ENCODE data around the gene BRINP3.

The BRINP3 gene

DNA sequence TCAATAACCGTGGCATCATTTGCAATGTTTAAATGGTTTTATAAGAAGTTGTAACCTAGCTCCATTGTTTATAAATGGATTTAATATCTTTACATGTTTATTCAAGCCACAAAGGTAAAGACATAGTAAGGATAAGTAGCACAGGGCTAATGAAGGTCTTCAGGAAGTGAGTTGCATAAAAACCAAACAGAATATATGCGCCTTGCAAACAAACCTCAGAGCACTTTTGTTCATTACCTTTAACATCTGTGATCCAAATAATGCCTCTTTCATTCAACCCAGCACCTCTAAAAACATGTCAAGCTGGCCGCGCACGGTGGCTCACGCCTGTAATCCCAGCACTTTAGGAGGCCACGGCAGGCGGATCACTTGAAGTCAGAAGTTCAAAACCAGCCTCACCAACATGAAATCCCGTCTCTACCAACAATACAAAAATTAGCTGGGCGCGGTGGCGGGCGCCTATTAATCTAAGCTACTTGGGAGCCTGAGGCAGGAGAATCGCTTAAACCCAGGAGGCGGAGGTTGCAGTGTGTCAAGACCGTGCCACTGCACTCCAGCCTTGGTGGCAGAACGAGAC, 25.3 kb downstream of the BRINP3 start:
- no peak for DNase-seq (ENCODE audit: low read depth)

DNA sequence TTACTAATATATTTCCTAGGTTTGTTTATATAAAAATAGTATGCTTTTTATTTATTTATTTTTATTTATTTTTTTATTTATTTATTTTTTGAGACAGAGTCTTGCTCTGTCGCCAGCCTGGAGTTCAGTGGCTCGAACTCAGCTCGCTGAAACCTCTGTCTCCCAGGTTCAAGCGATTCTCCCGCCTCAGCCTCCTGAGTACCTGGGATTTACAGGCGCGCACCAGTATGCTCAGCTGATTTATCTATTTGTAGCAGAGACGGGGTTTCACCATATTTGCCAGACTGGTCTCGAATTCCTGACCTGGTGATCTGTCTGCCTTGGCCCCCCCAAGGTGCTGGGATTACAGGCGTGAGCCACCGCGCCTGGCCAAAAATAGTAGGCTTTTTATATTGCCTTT, 33.2 kb downstream of the BRINP3 start:
- DNase-seq (ENCODE audit: low read depth), result no peak

DNA sequence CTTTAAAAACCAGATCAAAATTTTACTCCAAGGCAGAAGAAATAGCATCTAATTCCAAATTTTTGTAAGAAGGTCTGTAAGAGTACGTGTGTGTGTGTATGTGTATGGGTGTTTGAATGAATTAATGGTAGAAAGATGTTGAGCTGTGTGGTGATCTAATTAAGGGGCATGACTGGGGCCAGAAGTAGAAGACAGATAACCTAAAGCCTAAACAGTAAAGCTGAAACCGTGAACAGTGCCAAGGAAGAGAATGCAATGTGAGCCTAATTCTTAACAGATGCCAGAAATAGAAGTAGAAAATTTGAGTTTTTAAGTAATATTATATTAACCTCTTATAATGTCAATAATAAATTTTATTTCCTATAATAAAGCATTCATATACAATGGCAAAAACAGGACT, 38.2 kb downstream of the BRINP3 start:
- no peak for DNase-seq (ENCODE audit: low read depth)

- DNase-seq (ENCODE audit: low read depth), result no peak
These were observed 41.0 kb downstream of the BRINP3 start for GRCh38 chr1:190436615-190437014.

DNA sequence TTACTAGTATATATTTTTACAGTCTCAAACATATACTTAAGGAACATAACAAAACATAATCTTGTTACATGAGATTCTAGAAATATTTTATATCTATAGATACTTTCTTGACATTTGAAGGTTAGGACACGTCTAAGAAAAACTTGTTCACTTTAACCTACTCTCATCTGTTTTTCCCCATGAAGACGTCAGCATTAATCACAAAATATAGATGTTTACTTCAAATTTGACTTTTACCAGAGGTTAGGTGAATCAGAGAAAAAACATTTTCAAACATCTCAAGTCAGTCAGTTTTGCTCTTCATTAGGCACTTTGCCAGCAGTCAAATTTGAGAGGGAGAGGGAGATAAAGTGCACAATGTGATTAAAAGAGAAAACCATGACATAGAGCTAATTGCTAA, 47.7 kb downstream of the BRINP3 start:
- DNase-seq (ENCODE audit: low read depth), result no peak

- no peak for DNase-seq (ENCODE audit: low read depth)
These were observed 48.5 kb downstream of the BRINP3 start for GRCh38 chr1:190429141-190429540.

DNA sequence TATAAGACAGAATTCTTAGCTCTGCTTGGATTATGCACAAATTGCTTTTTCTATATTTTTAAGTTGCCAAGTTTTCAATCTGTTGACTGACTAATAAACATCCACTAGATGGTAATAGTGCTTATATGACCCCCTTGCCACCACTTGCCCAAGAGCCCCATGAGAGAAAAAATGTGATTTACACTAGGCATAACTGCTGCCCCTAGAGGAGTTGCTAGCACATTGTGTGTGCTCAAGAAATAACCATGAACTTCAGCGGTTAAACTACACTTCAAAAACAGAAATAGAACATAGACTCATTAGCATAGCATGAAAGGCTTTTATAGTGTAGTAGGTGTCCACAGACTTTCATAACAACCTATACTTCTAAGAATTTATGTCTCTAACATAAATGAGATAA, 61.4 kb downstream of the BRINP3 start:
- DNase-seq (ENCODE audit: low read depth), result no peak

DNA sequence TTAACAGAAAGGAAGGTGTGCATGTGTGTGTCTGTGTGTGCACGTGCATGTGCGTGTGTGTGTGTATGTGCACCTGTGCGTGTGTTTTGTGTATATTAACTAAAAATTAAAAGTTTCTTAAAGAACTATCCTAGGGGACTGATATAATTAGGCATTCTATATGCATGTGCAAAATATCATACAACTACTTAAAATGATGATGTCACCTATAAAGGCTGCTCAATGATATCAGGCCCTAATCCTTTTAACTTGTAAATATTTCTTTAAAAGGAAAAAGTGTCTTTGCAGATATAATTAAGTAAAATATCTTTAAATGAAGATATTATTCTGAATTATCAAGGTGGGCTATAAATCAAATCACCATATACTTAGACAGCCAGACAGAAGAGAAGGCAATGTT, 64.5 kb downstream of the BRINP3 start:
- no peak for DNase-seq (ENCODE audit: low read depth)

DNA sequence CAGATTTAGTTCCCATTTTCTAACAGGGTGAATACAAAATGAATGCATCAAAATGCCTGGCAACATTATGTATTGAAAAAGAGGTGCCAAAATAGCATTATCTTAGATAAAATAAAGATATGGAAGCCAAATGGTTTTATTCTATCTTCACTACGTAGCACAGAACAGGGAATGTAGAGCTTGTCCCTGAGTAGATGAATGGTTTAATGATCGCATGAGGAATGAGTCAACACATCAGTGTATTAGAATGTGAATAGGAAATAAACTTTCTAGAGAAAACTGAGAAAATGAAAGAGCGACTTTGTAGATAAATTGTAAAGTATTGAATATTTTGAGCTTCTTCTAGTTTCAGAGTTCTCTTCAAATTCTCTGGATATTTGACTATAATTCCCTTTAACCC, 74.3 kb downstream of the BRINP3 start:
- no peak for DNase-seq (ENCODE audit: low read depth)

DNA sequence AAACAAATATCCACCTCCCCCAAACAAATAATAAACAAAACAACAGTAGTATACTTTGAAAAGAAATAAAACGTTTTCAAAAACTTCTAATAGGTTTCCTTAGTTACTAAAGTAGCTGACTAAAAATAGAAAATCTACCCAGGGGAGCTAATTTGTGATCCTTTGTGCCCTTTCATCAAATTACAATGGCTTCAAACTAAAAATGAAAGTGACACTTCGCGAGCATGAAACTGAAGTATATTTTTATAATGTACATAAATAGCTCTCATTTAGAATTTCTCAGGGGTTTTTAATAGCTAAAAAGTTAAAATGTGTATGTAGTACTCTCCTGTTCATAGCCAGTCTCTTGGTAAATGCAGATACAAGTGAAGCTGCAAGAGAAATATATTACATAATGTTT, 78.4 kb downstream of the BRINP3 start:
- no peak for DNase-seq (ENCODE audit: low read depth)

- DNase-seq (ENCODE audit: low read depth), result no peak
These were observed 86.1 kb downstream of the BRINP3 start for GRCh38 chr1:190391582-190391981.

DNA sequence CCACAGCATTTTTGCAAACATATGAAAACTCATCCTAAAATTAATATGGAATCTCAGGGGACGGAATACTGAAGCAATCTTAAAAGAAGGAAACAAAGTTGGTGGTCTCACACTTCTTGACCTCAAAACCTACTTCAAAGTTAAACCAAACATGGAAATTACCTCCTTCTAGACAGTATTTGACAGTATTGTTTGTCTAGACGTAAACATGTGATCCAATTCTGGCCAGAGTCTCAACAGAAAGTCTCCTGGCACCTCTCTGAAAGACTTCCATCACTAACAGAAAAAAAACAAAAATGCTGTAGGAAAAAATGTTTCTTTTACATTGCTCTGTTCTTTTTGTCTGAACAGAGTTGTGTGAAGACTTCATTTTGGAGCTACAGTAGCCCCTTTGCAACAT, 99.7 kb downstream of the BRINP3 start:
- DNase-seq (ENCODE audit: low read depth), result no peak

DNA sequence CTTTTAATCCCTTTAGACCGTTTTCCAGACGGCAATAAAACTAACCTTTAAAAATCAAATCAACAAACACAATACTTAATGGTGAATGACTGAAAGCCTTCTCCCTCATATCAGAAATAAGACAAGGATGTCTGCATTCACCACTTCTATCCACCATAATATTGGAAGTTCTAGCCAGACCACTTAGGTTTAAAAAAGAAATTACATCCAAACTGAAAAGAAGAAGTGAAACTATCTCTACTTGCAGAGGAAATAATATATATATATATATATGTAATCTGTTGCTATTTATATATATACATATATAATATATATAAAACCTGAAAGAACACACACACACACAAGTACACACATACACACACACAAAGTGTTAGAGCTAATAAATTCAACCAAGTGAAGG, 100.4 kb downstream of the BRINP3 start:
- DNase-seq (ENCODE audit: low read depth), result no peak

DNA sequence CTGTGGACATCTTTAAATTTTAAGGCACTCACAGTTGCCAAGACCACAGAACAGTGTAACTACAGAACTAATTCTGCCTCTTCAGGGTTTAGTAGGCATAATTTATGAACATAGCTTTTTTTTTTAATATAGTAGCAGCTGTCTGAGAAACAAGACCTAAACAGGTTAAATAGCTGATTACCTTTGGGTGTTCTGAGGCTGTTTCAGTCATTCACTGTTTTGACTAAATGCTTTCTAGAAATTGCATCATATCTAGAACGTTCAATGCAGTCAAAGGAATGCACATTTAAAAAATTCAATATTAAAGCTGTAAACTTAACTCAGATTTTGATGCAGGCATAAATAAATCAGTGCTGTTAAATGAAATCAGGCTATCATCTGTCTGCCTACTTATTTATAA, 101.6 kb downstream of the BRINP3 start:
- no peak for DNase-seq (ENCODE audit: low read depth)

DNA sequence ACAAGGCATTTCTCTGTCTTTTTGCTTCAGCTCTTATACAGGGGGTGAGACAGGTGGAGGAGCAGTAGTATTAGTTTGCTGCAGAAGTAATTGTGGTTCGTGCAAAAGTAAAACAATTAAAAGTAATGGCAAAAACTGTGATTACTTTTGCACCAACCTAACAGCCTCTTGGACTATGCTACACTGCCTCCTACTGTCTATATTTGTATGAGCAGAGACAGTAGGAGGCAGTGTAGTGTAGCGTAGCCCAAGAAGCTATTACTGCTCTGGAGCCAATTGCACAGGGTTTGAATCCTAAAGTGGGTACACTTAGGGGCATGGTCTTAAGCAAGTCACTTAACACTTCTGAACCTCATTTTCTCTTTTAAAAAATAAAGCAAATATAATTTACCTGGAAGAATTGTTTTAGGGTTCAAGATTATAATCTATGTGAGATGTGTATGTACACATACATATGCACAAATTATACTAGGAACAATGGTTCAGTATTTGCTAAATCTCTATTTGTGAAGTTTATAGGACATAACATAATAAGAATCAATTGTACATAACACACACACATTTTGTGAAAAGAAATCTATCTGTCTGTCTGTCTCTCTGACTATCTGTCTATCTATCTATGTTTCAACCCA, 103.8 kb downstream of the BRINP3 start:
- DNase-seq (ENCODE audit: low read depth), result no peak

GRCh38 chr1:190367200-190367599, 110.5 kb downstream of the BRINP3 start:
- no peak for DNase-seq (ENCODE audit: low read depth)

- no peak for DNase-seq (ENCODE audit: low read depth)
These were observed 112.4 kb downstream of the BRINP3 start for GRCh38 chr1:190365283-190365682.

DNA sequence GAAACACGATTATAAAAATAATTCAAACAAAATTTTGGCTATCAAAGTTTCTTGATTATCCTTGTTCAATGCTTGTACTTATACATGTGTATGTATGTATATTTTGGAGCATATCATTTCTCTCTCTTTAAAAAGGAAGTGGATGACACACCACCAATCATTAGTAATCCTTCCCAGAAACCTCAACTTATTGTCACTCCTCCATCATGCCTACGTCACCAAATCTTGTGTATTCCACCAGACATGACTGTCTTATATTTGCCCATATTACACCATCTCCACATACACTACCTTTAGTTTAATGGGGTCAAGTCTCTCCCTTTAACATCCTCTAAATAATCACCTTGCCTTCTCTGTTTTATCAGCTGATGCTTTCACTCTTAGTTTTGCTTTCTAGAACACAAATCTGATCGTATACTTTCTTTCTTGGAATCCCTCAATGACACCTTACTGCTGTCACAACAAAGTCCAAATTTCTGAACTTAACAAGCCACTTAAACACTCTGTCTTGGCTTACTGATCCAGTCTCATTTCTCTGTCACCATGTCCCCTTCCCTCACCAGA, 124.0 kb downstream of the BRINP3 start:
- DNase-seq (ENCODE audit: low read depth), result no peak

DNA sequence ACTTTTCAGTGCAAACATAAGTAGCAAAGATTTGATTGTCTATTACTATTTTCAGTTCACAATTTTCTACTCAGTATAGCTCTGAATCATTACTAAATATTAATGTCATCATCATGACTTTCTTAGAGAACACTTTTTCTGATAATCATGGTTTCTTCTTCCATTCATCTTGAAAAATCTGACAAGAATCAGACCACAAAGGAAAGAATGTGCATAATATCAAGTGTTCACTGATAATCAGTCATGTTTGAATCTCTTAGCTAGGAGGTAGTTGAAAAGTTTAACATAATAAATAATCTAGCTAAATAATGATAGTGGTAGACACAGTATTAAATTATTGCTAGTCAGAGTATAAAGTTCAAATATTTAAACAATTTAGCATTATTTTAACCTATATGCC, 133.2 kb downstream of the BRINP3 start:
- DNase-seq (ENCODE audit: low read depth), result no peak

DNA sequence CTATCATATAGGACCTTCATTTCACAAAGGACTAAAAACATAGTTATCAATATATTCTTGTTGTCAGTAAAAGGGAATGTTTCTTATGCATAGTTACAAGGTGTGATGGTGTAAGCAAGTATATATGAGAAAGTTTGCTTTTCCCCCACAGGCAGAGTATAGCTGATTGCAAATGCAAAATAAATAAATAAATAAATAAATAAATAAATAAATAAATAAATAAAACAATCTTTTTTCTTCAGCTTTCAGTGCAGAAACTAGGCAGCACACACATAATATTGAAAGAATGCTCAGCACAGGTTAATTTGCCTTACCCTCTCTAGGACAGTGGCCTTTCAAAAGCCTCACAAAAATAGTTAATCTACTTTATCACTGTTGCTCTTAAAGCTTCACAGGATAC, 138.8 kb downstream of the BRINP3 start:
- DNase-seq (ENCODE audit: low read depth), result no peak

DNA sequence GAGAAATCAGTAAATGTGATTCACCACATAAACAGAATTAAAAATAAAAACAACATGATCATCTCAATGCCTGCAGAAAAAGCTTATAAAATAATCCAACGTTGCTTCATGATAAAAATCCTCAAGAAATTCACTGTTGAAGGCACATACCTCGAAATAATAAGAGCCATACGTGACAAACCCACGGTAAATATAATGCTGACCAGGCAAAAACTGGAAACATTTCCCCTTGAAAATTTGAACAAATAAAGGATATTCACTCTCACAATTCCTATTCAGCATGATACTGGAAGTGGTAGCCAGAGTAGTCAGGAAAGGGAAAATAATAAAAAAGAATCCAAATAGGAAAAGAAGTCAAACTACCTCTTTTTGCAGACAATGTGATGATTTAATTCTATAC, 148.8 kb downstream of the BRINP3 start:
- DNase-seq (ENCODE audit: low read depth), result no peak

DNA sequence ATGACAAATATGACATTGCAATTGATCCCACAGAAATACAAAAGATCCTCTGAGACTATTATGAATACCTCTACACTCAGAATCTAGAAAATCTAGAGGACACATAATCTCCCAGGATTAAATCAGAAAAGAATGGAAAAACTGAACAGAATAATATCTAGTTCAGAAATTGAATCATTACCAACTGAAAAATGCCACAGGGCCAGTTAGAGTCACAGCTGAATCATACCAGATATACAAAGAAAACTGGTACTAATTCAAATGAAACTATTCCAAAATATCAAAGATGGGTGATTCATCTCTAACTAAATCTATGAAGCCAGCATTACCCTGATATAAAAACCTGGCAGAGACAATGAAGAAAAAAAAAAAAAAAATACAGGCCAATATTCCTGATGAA, 149.3 kb downstream of the BRINP3 start:
- DNase-seq (ENCODE audit: low read depth), result no peak

- DNase-seq (ENCODE audit: low read depth), result no peak
These were observed 150.4 kb downstream of the BRINP3 start for GRCh38 chr1:190327271-190327670.

GRCh38 chr1:190323530-190323929, 154.1 kb downstream of the BRINP3 start:
- DNase-seq (ENCODE audit: low read depth), result no peak

Measured in stimulated activated CD4-positive, alpha-beta T cell treated with anti-CD3 and anti-CD28 coated beads, Interleukin-2, amount 100 ng/mL, for 4 hours (primary cell).